PC-9 (cell line): ENCODE data around the gene JARID2. TPM values are rescaled to one million over a fixed set of nuclear protein-coding genes. Genes with fewer than 3 reads are reported as not detected.

Source experiments
- BruUV-seq: library from RNA; stranded (reverse); fragments of 400-500 nt; replicated peaks from 2 replicates; lab custom pipeline; 2021; lab: Mats Ljungman, UMichigan
- CTCF ChIA-PET: fragments of 300-600 bp; sonication (Branson Sonifier 250); formaldehyde crosslinking; loops from one replicate; lab custom pipeline; 2022; ENCODE audit warnings: antibody characterized with exemption; lab: Charles Lee
- POLR2A ChIA-PET: fragments of 300-600 bp; sonication (Branson Sonifier 250); formaldehyde crosslinking; loops from one replicate; lab custom pipeline; 2022; ENCODE audit warnings: antibody characterized with exemption; ENCODE audit not compliant: unreplicated experiment; lab: Charles Lee
- DNase-seq, 2 experiments: peaks; one replicate each; pipeline versions ENCODE4 v3.0.0 to v3.0.0-alpha.2; 2015 to 2022; ENCODE audit warnings: mixed read lengths in 1 of 2
- H2AFZ ChIP-seq: fragments of 200-600 bp; sonication (generic); 2 replicates; pipeline ENCODE4 v1.8.1; 2017; ENCODE audit warnings: antibody characterized with exemption
- H3F3A ChIP-seq: fragments of 200-600 bp; sonication (generic); 2 replicates; pipeline ENCODE4 v1.8.1; 2017; ENCODE audit warnings: antibody characterized with exemption, mild to moderate bottlenecking, low read depth; ENCODE audit not compliant: insufficient read depth
- H3K27ac ChIP-seq: fragments of 200-600 bp; sonication (generic); 2 replicates; pipeline ENCODE4 v1.6.1; 2016; ENCODE audit warnings: mixed run types
- H3K27me3 ChIP-seq: fragments of 200-600 bp; sonication (generic); 2 replicates; pipeline ENCODE4 v1.6.1; 2016; ENCODE audit warnings: low read depth, mixed run types; ENCODE audit not compliant: insufficient read depth
- H3K36me3 ChIP-seq: fragments of 200-600 bp; sonication (generic); 2 replicates; pipeline ENCODE4 v1.6.1; 2016; ENCODE audit warnings: low read depth, mixed run types
- H3K4me1 ChIP-seq: fragments of 200-600 bp; sonication (generic); replicated peaks from 2 replicates; pipeline ENCODE4 v1.6.1; 2016; ENCODE audit warnings: mixed run types; ENCODE audit not compliant: insufficient read depth
- H3K4me2 ChIP-seq: fragments of 200-600 bp; sonication (generic); 2 replicates; pipeline ENCODE4 v1.6.1; 2017; ENCODE audit warnings: mixed run types
- H3K4me3 ChIP-seq: fragments of 200-600 bp; sonication (generic); 2 replicates; pipeline ENCODE4 v1.6.1; 2016; ENCODE audit warnings: mixed run types
- H3K79me2 ChIP-seq: fragments of 200-600 bp; sonication (generic); 2 replicates; pipeline ENCODE4 v1.6.1; 2017; ENCODE audit warnings: low read depth, mixed run types
- H3K9me2 ChIP-seq: fragments of 200-600 bp; sonication (generic); 2 replicates; pipeline ENCODE4 v1.8.1; 2017; ENCODE audit warnings: mild to moderate bottlenecking; ENCODE audit not compliant: insufficient read depth
- H3K9me3 ChIP-seq: fragments of 200-600 bp; sonication (generic); 2 replicates; pipeline ENCODE4 v1.8.1; 2016; ENCODE audit warnings: low read depth; ENCODE audit not compliant: insufficient read depth
- H4K20me1 ChIP-seq: fragments of 200-600 bp; sonication (generic); 2 replicates; pipeline ENCODE4 v1.8.1; 2017; ENCODE audit not compliant: insufficient read depth
- EZH2 ChIP-seq: fragments of 200-600 bp; sonication (generic); IDR thresholded peaks from 2 replicates; pipeline ENCODE4 v1.8.0; 2017; ENCODE audit warnings: antibody characterized with exemption, low read depth
- intact Hi-C: fragments of 100-400 bp; cut with micrococcal nuclease; formaldehyde crosslinking; loops from one replicate; pipeline ENCODE4 v1.10.0; 2022; ENCODE audit not compliant: unreplicated experiment
- total RNA-seq: library from RNA; stranded (reverse); gene quantifications from 2 replicates; pipeline ENCODE4 v1.2.3, GENCODE V29; 2021
- TF ChIP-seq, protein P1 (sequence below): fragments of 200-600 bp; sonication (generic); conservative IDR thresholded peaks from 2 replicates; pipeline ENCODE4 v1.6.1; 2017; ENCODE audit warnings: mixed run types, antibody characterized with exemption, mild to moderate bottlenecking, moderate library complexity

Gene JARID2
- total RNA-seq, 1 experiment from 2014 or later = 35.0 TPM

DNA sequence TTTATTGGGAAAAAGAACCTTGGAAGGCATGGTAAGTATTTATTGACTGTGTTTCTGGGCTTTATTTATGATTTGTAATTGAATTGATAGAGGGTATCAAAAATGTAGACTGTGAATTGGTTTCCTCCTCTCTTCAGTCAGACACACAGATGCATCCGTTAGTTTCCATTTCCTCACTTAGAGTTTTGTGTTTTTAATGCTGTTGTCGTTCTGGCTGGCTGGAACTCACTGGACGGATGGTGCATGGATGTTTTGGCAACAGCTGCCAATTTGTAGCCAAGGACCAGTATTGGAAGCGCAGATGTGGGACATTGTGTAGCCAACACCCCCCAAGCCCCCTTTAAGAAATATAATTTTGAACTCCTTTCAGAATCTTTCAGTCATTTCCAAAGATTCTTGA is 134.5 kb downstream of the JARID2 start:
- Histone ChIP-seq H3K27ac (no peak overlapping the region), H3K9me3 (no peaks in the 10 kb centered on the region), H3F3A (peaks cover 7% of the 10 kb centered on the region; the same call in 1 of the 2 replicates), H3K79me2 (peaks cover 88% of the 10 kb centered on the region), H2AFZ (no peak overlapping the region), H3K4me1 (no peaks in the 10 kb centered on the region), H3K4me3 (no peak overlapping the region), H3K36me3 (no peaks in the 10 kb centered on the region), H3K4me2 (no peak overlapping the region), H3K9me2 (no peaks in the 10 kb centered on the region), H4K20me1 (peaks cover 16% of the 10 kb centered on the region), H3K27me3 (no peaks in the 10 kb centered on the region)
- ChIA-PET POLR2A (no interaction called here), CTCF (no interaction called here)
- TF ChIP-seq, protein P1, sequence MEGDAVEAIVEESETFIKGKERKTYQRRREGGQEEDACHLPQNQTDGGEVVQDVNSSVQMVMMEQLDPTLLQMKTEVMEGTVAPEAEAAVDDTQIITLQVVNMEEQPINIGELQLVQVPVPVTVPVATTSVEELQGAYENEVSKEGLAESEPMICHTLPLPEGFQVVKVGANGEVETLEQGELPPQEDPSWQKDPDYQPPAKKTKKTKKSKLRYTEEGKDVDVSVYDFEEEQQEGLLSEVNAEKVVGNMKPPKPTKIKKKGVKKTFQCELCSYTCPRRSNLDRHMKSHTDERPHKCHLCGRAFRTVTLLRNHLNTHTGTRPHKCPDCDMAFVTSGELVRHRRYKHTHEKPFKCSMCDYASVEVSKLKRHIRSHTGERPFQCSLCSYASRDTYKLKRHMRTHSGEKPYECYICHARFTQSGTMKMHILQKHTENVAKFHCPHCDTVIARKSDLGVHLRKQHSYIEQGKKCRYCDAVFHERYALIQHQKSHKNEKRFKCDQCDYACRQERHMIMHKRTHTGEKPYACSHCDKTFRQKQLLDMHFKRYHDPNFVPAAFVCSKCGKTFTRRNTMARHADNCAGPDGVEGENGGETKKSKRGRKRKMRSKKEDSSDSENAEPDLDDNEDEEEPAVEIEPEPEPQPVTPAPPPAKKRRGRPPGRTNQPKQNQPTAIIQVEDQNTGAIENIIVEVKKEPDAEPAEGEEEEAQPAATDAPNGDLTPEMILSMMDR = no peak
- no peak for TF ChIP-seq EZH2
- no peak for DNase-seq
- intact Hi-C loops = no loop called here
- BruUV-seq = no TSS peak

DNA sequence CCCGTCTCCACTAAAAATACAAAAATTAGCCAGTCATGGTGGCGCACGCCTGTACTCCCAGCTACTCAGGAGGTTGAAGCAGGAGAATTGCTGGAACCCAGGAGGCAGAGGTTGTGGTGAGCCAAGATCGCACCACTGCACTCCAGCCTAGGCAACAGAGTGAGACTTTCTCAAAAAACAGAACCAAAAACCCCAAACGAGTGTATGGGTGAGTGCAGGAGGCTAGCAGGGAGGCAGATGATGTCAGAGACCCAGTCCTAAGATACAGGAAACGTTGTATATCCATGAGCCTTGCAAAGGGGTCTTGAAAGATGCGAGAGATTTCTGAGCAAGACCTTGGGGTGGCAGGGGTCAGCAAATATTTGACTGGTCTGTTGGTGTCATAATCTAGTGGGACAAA is 136.2 kb downstream of the JARID2 start:
- intact Hi-C loops = no loop called here
- CTCF ChIA-PET = no interaction called here
- H4K20me1 ChIP-seq = peaks cover 20% of the 10 kb centered on the region

DNA sequence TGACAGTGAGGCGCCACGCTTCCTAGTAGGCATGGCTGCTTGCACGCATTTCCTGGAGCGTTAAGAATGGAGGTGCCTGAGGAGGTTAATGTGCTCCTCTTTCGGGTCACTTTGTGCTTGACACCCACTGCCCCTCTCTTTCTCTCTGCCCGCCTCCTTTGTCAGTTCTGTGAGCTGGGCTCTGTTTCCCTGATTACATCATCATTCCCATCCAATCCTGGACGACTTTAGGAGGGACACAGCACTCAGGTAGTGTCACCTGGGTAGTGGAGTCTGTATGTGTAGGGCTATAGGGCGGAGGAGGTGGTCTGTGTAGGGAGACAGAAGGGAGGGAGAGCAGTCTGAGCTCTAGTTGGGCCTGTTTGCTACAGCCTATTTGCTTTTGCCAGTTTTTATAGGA is 136.8 kb downstream of the JARID2 start:
- CTCF ChIA-PET = no interaction called here
- peaks cover 21% of the 10 kb centered on the region for H4K20me1 ChIP-seq

More for the DNA sequence above, 136.2 kb downstream of the JARID2 start:
- Histone ChIP-seq H3K9me2 (no peaks in the 10 kb centered on the region), H3K36me3 (no peaks in the 10 kb centered on the region), H3K4me2 (no peak overlapping the region), H3K27ac (no peak overlapping the region), H2AFZ (no peak overlapping the region), H3K4me1 (no peaks in the 10 kb centered on the region), H3F3A (no peaks in the 10 kb centered on the region), H3K9me3 (no peaks in the 10 kb centered on the region), H3K4me3 (no peak overlapping the region), H3K27me3 (no peaks in the 10 kb centered on the region), H3K79me2 (peaks cover 87% of the 10 kb centered on the region)
- BruUV-seq = no TSS peak
- TF ChIP-seq EZH2 = no peak
- POLR2A ChIA-PET = interaction anchor here (0.6 kb wide), 1 partner anchor 22 kb away, joined by 10 read pairs; no protein-coding TSS in a partner anchor
- DNase-seq = no peak

More for the DNA sequence above, 136.8 kb downstream of the JARID2 start:
- H3K4me1 ChIP-seq = no peaks in the 10 kb centered on the region
- no peaks in the 10 kb centered on the region for H3K9me3 ChIP-seq
- H3K79me2 ChIP-seq = peaks cover 87% of the 10 kb centered on the region
- H3K27me3 ChIP-seq = no peaks in the 10 kb centered on the region
- no peak overlapping the region for H3K4me2 ChIP-seq
- BruUV-seq = no TSS peak
- no peak overlapping the region for H3K27ac ChIP-seq
- DNase-seq = no peak
- POLR2A ChIA-PET = no interaction called here
- no peak for TF ChIP-seq EZH2
- TF ChIP-seq, protein P1 = no peak
- H3K9me2 ChIP-seq = no peaks in the 10 kb centered on the region
- intact Hi-C loops = no loop called here
- no peak overlapping the region for H2AFZ ChIP-seq
- H3K4me3 ChIP-seq = no peak overlapping the region
- H3F3A ChIP-seq = no peaks in the 10 kb centered on the region
- H3K36me3 ChIP-seq = no peaks in the 10 kb centered on the region
